Fibroblast of lung (primary cell): ENCODE results near the gene C2orf66.

Experiments
- CTCF ChIP-seq, 2 donors: IDR thresholded peaks in 1 of 2; conservative IDR thresholded peaks in 1 of 2; 1 replicate in 1 of 2; 2 replicates in 1 of 2; pipeline ENCODE4 v1.5.1; 2011 to 2012; ENCODE audit warnings: low read length in 2 of 2, control low read depth in 1 of 2, inconsistent platforms in 1 of 2, low read depth in 1 of 2, mild to moderate bottlenecking in 1 of 2
- EZH2 ChIP-seq: IDR thresholded peaks from 2 replicates; pipeline ENCODE4 v1.5.1; 2012; ENCODE audit warnings: low read length, control low read depth, mild to moderate bottlenecking; ENCODE audit errors: missing control alignments

- TF ChIP-seq CTCF (conservative IDR thresholded peaks at IDR 0.05 in 1 of 2, IDR thresholded peaks at IDR 0.05 in 1 of 2; ENCODE audit: low read depth in 1 of 2, low read length in 2 of 2) (no peak), EZH2 (no peak)
Measured at GRCh38 chr2:196783431-196784094, 25.6 kb downstream of the C2orf66 start.
